HG02798 (cell line): ENCODE measurements around the gene FOXP2.

ENCODE experiments used
- ATAC-seq: cut with Tn5 transposase; IDR thresholded peaks from one replicate; pipeline ENCODE4 v1.9.1; 2021; ENCODE audit warnings: mild to moderate bottlenecking; ENCODE audit not compliant: unreplicated experiment, poor library complexity

FOXP2 gene

DNA sequence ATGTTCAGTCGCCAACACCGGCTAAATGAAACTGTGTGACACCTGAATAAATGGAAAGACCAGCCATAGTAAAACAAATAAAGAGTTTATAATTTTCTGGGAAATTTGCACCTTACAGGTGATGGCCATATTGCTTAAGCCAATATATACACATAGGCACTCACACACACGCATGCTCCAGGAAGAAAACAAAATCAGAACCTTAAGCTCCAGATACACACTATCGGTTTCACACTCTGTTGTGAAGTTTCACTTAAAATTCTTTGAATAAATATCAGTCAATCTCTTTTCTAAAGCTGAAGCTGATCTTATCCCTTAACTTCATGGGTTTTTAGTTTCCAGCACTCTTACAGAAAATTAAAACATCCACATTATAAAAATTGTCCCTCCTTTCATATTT is 280.6 kb downstream of the FOXP2 start:
- ATAC-seq: no peak

DNA sequence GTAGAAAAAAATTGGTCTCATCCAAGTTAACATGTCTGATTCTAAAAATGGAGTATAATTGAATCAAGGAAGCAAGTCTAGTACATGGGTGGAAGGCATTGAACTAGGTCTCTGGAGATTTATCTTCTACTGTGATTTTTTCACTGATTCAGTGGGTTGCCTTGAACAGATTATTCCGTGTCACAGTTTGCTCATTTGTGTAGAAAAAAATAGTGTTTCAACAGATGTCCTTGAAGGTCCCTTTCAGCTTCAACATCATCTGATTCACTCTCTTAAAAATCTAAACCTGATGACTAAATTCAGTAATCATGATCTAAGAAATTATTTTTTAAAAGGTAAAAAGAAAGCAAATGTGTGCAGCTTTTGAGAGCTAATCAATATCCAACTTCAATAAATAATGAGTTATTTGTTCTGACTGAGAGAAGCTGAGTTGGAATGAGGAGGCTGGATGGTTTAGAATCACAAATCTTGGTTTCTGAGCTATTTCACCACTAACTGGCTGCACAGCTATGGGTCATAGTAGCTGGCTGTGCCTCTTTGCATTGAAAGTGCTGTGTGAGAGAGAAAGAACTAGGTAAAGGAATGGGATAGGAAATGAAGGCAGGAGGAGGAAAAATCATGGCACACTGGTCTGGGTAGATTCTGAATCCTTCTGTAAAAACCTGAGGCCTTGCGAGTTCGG is 285.8 kb downstream of the FOXP2 start:
- ATAC-seq: no peak

DNA sequence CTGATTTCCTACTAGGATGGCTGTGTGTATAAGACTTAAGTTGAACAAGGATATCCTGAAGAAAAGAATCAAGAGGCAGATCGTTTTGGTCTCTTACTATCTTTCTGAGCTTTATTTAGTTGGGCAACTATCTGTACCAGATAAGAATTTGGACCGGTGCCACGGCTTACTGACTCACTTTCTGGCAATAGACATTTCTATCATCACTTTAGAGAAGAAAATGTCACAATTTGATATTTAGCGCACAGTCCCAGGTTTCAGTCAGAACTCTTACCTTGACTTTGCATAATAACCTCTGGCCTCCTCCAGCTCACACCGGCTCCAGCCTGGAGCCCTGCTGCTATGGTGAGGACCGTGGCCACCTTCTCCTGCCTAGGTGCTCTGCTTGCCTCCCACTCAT is 289.1 kb downstream of the FOXP2 start:
- no peak for ATAC-seq

DNA sequence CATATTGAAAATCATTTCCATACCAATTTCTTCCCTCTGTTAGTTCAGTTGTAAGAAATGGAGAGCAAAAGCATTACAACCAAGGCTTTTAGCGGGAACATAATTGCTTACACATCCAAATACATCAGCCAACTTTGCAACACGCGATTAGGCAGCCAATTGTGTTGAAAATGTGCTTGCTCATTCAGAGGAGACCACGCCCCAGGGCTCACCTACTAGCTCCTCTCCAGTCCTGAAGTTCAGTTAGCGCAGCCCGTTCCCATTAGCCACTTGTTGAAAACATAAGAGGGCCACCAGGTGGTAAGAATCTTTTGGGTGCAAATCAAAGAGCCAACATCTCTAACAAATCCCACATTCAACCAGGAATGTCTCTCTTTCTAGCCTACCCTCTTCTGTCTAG is 294.0 kb downstream of the FOXP2 start:
- ATAC-seq: no peak

DNA sequence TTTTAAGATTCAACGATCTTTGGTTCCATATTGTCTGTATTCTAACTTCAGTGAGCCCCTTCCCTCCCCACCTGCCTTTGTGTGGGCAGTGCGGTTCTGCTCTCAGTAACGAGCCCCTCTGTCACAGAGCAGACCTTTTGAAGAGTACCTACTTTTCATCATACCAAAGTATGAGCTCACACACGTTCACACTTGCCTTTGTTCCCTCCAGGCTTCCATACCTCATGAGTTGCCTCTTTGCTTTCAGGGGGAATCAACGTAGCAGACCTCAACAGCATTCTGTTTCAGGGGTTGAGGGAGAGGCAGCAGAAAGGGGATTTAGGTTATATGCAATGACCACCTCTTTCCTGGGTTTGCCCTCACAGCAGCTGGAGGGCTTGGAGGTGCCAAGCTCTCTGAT is 295.9 kb downstream of the FOXP2 start:
- ATAC-seq: no peak

DNA sequence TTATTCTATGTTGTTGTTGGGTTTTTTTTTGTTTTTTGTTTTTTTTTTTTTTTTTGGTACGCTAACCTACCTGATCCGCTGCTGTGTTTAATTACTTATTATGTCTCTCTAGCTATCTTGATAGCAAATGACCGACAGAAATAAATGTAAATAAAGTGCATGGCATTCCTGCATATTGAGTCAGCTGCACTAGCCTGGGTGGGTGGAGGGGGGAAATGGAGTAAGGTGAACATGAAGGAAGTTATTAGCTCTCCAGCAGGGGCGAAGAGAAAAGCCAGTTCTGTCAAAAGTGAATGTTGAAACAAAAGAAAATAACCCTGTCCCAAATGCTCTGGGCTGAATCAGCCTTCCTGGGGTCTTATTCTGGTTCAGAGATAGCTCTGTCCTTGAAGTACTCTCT is 296.6 kb downstream of the FOXP2 start:
- no peak for ATAC-seq

DNA sequence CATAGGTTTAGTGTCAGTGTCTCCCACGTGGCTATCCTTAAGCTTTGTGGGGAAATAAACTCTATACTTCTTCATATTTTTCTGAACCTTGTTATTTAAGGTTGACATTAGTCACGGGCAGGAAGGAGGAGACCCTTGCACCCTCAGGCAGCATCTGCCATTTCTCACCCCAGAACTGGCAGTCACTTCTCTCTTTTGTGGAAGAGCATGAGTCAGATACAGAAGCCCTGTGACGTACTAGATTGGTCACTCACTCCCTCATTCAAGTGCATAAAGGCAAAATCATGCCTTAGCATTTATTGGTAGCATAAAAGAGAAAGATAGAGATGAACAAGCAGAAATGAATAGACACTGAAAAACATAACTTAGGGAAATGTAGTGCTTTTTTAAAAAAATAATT is 301.3 kb downstream of the FOXP2 start:
- peak; percentile 67 for ATAC-seq

DNA sequence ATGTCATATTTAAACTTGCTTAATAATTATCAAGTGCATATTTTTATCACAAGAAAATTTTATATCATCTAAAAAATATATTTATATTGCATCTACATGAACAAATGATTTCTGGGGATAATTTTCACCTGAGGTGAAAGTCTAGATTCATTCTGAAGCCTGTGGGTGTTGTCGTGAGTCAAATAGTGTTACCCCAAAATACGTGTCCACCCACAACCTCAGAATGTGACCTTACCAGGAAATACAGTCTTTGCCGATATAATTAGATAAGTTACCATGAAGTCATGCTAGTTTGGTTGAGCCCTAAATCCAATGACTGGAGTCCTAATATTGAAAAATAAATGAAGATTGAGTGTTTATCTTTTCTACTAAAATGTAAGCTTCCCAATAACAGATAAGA is 304.2 kb downstream of the FOXP2 start:
- peak; percentile 65 for ATAC-seq

DNA sequence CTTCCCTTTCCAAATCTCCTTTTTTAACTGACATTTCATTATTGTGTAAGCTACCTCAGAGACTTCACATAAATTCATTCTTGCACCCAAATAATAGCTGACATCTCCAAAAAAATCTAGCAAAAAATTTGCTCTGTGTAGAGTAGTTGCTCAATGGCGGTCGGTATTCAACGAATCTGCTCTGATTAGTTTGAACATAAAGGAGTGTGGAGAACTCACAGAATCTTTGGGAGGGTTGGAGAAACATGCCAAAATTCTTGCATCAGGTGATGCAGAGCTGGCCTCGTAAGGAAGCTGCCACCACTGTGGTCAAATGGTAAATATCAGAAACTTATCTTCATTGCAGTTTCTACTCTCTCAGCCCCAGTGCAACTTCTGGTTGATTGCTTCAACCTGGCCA is 306.1 kb downstream of the FOXP2 start:
- no peak for ATAC-seq

DNA sequence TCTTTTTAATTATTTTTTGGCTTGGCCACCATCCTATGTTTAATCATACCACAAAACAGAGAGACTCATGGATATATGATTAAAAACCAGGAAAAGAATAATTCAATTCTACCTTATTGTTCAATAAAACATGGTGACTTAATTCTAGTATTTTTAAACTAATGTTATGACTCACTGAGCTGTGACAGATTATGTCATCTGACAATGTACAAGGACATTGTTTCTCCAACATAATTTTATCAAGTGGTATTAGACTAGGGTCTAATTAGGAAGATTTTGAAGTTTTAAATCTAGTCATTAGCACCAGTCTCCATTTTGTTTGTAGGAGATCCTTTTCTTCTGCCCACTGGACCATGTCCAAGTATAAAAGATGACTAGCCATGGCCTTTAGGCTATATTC is 307.9 kb downstream of the FOXP2 start:
- ATAC-seq: no peak

DNA sequence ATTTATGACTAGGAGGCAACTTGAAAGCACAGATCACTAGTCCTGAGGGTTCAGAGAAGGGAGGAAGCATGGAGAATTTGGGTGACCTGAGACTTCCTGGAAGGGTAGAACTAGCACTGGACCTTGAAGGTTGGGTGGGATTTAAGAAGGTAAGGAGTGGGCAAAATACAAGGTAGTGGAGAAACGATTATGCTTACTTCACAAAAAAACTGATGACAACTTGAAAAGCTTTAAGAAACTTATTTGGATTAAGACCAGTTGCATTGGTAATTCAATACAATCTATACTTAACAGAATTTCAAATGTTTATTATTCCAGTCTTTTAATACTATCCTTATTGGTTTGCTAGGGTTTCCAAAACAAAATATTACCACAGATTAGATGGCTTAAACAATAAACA is 308.7 kb downstream of the FOXP2 start:
- ATAC-seq: no peak

DNA sequence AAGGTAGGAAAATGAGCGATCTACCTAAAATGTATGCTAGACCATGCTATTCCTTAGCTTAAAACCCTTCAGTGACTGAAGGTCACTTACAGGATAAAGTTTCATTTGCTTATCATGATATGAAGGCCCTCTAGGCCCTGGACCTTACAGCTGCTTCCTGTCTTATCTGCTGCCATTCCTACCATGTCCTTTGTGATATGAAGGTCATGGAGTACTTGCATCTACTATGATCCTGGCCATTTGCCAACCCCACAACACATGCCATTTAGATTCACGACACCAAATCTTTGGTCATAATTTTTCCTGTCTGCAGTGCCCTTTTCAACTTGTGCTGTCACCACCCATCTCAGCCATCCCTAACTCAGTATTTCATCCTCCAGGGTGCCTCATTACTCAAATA is 325.5 kb downstream of the FOXP2 start:
- ATAC-seq: no peak

DNA sequence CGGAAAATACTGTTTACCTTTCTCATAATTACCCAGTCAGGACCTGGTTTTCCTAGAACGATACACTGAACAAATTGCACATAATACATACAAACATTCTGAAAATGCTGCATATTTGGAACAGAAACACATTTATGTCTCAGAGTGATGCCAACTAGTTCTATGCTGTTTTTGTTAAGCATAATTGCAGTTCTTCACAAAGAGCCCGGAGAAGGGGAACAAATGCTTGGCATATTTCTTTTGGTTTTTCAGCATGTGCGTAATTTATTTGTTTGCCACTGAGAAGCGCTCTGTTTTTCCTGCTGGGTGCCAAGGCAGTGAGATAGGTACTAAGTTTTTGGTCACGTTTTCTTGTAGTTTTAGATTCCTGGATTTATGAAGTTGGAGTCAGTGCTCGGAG is 326.3 kb downstream of the FOXP2 start:
- ATAC-seq: no peak

DNA sequence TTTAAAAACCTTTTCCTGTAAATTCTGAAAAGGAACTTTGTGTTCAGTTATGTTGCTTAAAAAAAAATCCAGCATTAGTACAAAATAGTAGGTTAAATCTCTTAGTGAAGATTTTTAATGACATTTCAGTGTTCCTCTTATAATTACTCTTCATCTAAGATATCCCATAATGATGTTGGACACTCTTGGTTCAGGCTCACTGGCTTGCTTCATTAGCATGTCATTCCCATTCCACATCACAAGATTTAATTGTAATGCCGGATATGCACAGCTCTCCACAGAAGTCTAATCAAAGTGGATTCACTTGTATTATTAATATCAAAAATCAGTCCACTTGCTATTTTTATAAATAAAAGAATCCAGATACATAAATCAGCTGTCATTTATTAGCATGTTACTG is 327.3 kb downstream of the FOXP2 start:
- no peak for ATAC-seq
